ENCODE data around the gene MYH7B.

DNA sequence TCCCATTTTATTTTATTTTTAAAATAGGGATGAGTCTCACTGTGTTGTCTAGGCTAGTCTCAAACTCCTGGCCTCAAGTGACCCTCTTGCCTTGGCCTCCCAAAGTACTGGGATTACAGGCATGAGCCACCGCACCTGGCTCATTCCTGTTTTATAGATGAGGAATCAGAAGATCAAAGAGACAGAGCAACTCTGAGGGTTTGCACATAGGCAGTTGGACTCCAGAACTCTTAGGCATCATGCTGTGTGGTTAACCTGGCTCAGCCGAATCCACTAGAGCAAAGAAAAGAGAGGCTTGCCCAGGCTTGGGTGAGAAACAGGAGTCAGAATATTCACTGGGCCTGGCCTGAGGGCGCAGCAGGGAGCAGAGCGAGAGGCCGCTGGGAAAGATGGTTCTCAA lies 9.4 kb downstream of the MYH7B start:
- TF ChIP-seq GABPB1 (CRISPR knock-in tag; IDR thresholded peaks at IDR 0.05) (no peak), CTCF (IDR thresholded peaks at IDR 0.05) (no peak), USF2 (CRISPR knock-in tag; IDR thresholded peaks at IDR 0.05) (no peak), USF1 (CRISPR knock-in tag; IDR thresholded peaks at IDR 0.05) (no peak), JUN (CRISPR knock-in tag; IDR thresholded peaks at IDR 0.05) (no peak), ZNF425 (CRISPR knock-in tag; conservative IDR thresholded peaks at IDR 0.05) (no peak), E2F5 (CRISPR knock-in tag; IDR thresholded peaks at IDR 0.05) (no peak), ELF4 (CRISPR knock-in tag; IDR thresholded peaks at IDR 0.05; ENCODE audit: low read depth) (no peak), TEAD1 (CRISPR knock-in tag; IDR thresholded peaks at IDR 0.05) (no peak)
- TF ChIP-seq, protein P1, sequence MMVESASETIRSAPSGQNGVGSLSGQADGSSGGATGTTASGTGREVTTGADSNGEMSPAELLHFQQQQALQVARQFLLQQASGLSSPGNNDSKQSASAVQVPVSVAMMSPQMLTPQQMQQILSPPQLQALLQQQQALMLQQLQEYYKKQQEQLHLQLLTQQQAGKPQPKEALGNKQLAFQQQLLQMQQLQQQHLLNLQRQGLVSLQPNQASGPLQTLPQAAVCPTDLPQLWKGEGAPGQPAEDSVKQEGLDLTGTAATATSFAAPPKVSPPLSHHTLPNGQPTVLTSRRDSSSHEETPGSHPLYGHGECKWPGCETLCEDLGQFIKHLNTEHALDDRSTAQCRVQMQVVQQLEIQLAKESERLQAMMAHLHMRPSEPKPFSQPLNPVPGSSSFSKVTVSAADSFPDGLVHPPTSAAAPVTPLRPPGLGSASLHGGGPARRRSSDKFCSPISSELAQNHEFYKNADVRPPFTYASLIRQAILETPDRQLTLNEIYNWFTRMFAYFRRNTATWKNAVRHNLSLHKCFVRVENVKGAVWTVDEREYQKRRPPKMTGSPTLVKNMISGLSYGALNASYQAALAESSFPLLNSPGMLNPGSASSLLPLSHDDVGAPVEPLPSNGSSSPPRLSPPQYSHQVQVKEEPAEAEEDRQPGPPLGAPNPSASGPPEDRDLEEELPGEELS (CRISPR knock-in tag; IDR thresholded peaks at IDR 0.05): no peak
- TF ChIP-seq, protein P2, sequence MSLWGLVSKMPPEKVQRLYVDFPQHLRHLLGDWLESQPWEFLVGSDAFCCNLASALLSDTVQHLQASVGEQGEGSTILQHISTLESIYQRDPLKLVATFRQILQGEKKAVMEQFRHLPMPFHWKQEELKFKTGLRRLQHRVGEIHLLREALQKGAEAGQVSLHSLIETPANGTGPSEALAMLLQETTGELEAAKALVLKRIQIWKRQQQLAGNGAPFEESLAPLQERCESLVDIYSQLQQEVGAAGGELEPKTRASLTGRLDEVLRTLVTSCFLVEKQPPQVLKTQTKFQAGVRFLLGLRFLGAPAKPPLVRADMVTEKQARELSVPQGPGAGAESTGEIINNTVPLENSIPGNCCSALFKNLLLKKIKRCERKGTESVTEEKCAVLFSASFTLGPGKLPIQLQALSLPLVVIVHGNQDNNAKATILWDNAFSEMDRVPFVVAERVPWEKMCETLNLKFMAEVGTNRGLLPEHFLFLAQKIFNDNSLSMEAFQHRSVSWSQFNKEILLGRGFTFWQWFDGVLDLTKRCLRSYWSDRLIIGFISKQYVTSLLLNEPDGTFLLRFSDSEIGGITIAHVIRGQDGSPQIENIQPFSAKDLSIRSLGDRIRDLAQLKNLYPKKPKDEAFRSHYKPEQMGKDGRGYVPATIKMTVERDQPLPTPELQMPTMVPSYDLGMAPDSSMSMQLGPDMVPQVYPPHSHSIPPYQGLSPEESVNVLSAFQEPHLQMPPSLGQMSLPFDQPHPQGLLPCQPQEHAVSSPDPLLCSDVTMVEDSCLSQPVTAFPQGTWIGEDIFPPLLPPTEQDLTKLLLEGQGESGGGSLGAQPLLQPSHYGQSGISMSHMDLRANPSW (CRISPR knock-in tag; conservative IDR thresholded peaks at IDR 0.05; ENCODE audit: low read depth): no peak

Data from WTC11 (cell line).